ENCODE data around the gene TSPAN15.

DNA sequence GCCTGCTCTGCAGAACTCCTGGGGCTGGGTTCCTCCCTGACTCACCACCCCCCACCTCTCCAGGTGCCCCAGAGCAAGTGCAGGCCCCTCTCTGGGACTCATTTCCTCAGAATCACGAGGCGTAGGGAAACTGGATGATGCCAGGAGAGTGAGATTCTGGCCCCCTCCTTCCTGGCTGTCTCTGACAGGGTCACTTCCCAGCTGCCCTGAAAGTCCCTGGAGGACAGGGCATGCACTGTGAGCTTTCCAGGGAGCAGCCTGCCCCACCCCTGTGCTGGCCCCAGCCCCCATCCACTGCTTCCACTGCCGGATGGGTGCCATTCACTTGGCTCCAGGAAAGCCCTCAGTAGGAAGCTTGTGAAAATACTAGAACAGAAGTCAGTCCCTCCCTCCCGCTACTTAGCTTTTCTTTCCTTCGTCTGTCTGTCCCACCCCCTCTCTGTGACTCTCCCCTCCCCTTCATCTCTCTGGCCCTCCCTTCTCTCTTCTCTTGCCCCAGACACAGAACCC, 44.9 kb upstream of the TSPAN15 start:
- no peak for TF ChIP-seq EZH2 (IDR thresholded peaks at IDR 0.05; ENCODE audit: borderline replicate concordance, low read depth, low read length, severe bottlenecking)
- TF ChIP-seq, protein P1, sequence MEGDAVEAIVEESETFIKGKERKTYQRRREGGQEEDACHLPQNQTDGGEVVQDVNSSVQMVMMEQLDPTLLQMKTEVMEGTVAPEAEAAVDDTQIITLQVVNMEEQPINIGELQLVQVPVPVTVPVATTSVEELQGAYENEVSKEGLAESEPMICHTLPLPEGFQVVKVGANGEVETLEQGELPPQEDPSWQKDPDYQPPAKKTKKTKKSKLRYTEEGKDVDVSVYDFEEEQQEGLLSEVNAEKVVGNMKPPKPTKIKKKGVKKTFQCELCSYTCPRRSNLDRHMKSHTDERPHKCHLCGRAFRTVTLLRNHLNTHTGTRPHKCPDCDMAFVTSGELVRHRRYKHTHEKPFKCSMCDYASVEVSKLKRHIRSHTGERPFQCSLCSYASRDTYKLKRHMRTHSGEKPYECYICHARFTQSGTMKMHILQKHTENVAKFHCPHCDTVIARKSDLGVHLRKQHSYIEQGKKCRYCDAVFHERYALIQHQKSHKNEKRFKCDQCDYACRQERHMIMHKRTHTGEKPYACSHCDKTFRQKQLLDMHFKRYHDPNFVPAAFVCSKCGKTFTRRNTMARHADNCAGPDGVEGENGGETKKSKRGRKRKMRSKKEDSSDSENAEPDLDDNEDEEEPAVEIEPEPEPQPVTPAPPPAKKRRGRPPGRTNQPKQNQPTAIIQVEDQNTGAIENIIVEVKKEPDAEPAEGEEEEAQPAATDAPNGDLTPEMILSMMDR (IDR thresholded peaks at IDR 0.05; ENCODE audit: borderline replicate concordance, extremely low read depth, low read length, poor library complexity, severe bottlenecking), result no peak

All from DND-41 (cell line).